Measurements from ENCODE around the gene STH.

The STH gene

DNA sequence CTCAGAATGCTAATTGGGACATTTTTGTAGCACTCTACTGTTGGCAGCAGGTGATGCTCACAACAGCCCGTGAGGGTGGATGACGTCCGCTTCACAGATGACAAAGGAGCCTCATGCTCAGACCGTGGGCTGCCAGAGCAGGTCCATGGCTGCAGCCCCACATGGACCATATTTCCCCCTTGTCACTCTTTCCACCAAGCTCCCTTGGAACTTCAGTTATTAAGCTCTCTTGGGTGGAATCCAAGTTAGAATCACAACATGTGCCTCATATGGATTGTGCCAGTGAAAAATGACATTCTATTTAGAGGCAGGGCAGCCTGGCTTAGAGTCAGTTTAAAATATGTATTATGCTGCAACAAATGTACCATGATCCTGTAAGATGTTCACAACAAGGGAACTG, 33.2 kb upstream of the STH start:
- H3K4me3 ChIP-seq (ENCODE audit: control insufficient read depth, low read depth, low read length), result no peak overlapping the region
- no peak for DNase-seq (ENCODE audit: low read depth)
- no peak for TF ChIP-seq CTCF (IDR thresholded peaks at IDR 0.05; ENCODE audit: control insufficient read depth, insufficient read depth, low read depth, low read length, missing control alignments)

DNA sequence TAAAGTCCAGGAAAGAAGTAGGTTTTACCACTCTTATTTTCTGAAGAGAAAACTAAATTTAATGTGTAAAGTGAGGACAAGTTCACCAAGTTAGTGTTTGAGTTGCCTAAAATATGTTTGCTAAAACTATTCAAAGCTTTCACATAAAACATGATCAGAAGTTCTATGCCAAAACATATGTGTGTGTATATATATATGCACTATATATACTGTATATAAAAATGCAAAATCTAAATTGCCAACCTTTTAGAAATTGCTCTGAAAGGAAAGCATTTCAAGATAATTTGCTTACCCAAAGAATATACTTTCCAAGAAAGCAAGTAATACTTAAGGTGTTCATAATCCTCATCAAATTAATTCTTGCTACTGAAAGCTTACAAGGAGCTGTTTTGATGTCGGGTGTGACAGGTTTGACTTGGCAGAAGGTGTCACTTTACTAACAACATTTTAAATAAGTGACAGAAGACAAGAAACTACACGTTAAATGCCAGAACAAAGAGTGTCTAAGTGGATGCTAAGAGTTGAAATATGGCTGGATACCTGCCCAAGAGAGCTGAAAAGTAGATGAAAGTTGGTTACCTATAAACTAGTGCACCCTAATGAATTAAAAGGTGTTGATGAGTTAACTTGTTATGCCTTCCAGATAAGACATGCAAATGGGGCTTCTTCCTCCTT, 32.3 kb upstream of the STH start:
- no peak for DNase-seq (ENCODE audit: low read depth)
- TF ChIP-seq CTCF (IDR thresholded peaks at IDR 0.05; ENCODE audit: control insufficient read depth, insufficient read depth, low read depth, low read length, missing control alignments), result no peak
- no peak overlapping the region for H3K4me3 ChIP-seq (ENCODE audit: control insufficient read depth, low read depth, low read length)

DNA sequence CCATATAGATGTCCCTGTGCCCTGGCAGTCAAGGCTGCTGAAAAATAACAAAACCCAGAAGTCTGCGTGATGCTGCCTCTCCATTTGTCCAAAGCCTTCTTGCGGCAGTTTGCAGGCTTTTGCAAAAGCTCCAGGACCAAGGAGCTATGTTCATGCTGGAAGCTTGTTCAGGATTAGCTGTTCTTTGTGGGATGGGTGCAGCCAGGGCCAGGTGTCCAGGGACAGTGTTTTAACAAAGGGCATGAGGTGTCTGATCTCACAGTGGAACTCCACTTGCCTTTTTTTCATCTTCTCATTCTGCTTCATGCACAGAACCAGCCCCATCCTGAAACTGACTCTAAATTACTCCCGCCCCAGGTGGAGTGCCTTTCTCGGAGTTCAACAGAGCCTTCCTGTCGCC, 31.7 kb upstream of the STH start:
- TF ChIP-seq CTCF (IDR thresholded peaks at IDR 0.05; ENCODE audit: control insufficient read depth, insufficient read depth, low read depth, low read length, missing control alignments), result no peak
- H3K4me3 ChIP-seq (ENCODE audit: control insufficient read depth, low read depth, low read length), result no peak overlapping the region

DNA sequence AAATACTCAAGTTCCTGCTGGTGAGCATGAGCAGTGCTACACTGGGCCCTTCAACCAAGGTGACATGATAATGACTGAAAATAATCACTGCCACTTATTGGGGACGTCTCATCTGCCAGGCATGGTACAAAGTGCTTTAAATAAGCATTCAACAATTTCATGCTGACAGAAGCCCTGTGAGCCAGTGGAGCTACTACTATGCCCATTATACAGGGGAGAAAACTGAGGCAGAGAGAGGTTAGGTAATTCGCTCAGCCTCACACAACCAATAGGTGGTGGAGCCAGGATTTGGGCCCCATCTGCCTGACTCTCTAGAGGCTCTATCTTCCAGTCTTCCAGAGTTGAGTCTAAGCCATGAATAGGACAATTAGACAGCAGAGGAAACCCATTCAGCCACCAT, 30.3 kb upstream of the STH start:
- TF ChIP-seq CTCF (IDR thresholded peaks at IDR 0.05; ENCODE audit: control insufficient read depth, insufficient read depth, low read depth, low read length, missing control alignments), result no peak
- DNase-seq (ENCODE audit: low read depth), result no peak

More for the DNA sequence above, 31.7 kb upstream of the STH start:
- DNase-seq (ENCODE audit: low read depth), result no peak

GRCh38 chr17:45969726-45970125, 29.3 kb upstream of the STH start:
- H3K4me3 ChIP-seq (ENCODE audit: control insufficient read depth, low read depth, low read length), result no peak overlapping the region
- DNase-seq (ENCODE audit: low read depth), result no peak
- TF ChIP-seq CTCF (IDR thresholded peaks at IDR 0.05; ENCODE audit: control insufficient read depth, insufficient read depth, low read depth, low read length, missing control alignments), result no peak

More for the DNA sequence above, 30.3 kb upstream of the STH start:
- no peak overlapping the region for H3K4me3 ChIP-seq (ENCODE audit: control insufficient read depth, low read depth, low read length)

DNA sequence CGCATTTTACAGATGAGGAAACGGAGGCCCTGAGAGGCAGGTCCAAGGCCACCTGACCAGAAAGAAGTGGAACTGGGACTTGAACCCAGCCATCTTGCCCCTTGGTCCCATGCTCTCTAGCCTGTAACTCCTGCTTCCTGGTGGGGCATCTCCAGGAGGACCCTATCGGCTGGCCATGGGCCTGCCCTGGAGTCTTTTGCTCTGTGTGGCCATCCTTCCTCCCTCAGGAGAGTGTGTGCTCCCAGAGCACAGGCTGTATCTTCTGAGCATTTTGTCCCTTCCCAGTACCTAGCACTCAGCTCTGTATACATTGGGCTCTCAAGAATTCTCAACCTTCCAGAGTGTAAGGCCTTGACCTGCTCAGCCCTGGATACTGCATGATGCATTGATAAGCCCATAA, 28.4 kb upstream of the STH start:
- H3K4me3 ChIP-seq (ENCODE audit: control insufficient read depth, low read depth, low read length), result no peak overlapping the region
- no peak for DNase-seq (ENCODE audit: low read depth)
- TF ChIP-seq CTCF (IDR thresholded peaks at IDR 0.05; ENCODE audit: control insufficient read depth, insufficient read depth, low read depth, low read length, missing control alignments), result no peak
